SK-N-SH treated with all-trans-retinoic acid at 6 μM for 48 hours (cell line): ENCODE data around the gene ORC4.
"Not testable (repeated sequence)": the region's sequence is repeated elsewhere in the genome, so short reads cannot be mapped to it uniquely, and the experiment has no call there.

Experiments used
- ARNTL ChIP-seq: fragments of 450-650 bp; formaldehyde crosslinking; IDR thresholded peaks from 2 replicates; pipeline ENCODE4 v1.5.0; 2020; ENCODE audit warnings: low read depth, mild to moderate bottlenecking, moderate library complexity, borderline replicate concordance
- BACH2 ChIP-seq: fragments of 250-450 bp; sonication (Bioruptor Pico); IDR thresholded peaks from 2 replicates; pipeline ENCODE4 v1.9.0; 2021; ENCODE audit warnings: mild to moderate bottlenecking, borderline replicate concordance
- CREB5 ChIP-seq: fragments of 250-450 bp; sonication (Bioruptor Pico); IDR thresholded peaks from 2 replicates; pipeline ENCODE4 v1.5.1; 2020; ENCODE audit warnings: low read depth, mild to moderate bottlenecking, moderate library complexity
- CSDC2 ChIP-seq: fragments of 250-450 bp; sonication (Bioruptor Pico); IDR thresholded peaks from 2 replicates; pipeline ENCODE4 v1.5.0; 2020; ENCODE audit warnings: mild to moderate bottlenecking, moderate library complexity
- OSR1 ChIP-seq: fragments of 250-450 bp; sonication (Bioruptor Pico); IDR thresholded peaks from 2 replicates; pipeline ENCODE4 v1.8.0; 2022; ENCODE audit warnings: moderate library complexity, mild to moderate bottlenecking, inconsistent platforms
- PATZ1 ChIP-seq: fragments of 250-450 bp; sonication (Bioruptor Pico); IDR thresholded peaks from 2 replicates; pipeline ENCODE4 v1.8.0; 2020; ENCODE audit warnings: mild to moderate bottlenecking, moderate library complexity, borderline replicate concordance
- POU6F1 ChIP-seq: fragments of 250-450 bp; sonication (Bioruptor Pico); IDR thresholded peaks from 2 replicates; pipeline ENCODE4 v1.8.0; 2021; ENCODE audit warnings: low read depth, mild to moderate bottlenecking, moderate library complexity, borderline replicate concordance
- PPARA ChIP-seq: fragments of 250-450 bp; sonication (Bioruptor Pico); IDR thresholded peaks from 2 replicates; pipeline ENCODE4 v1.5.0; 2020; ENCODE audit warnings: mild to moderate bottlenecking, borderline replicate concordance
- RARB ChIP-seq: fragments of 250-450 bp; sonication (Bioruptor Pico); IDR thresholded peaks from 2 replicates; pipeline ENCODE4 v1.8.0; 2021; ENCODE audit warnings: mild to moderate bottlenecking, moderate library complexity
- TCF4 ChIP-seq: fragments of 250-450 bp; sonication (Bioruptor Pico); IDR thresholded peaks from 2 replicates; pipeline ENCODE4 v1.8.0; 2021; ENCODE audit warnings: mild to moderate bottlenecking, moderate library complexity, borderline replicate concordance
- TOX ChIP-seq: fragments of 250-450 bp; sonication (Bioruptor Pico); IDR thresholded peaks from 2 replicates; pipeline ENCODE4 v1.8.0; 2021; ENCODE audit warnings: mild to moderate bottlenecking, moderate library complexity, borderline replicate concordance
- TSHZ2 ChIP-seq: fragments of 250-450 bp; sonication (Bioruptor Pico); IDR thresholded peaks from 2 replicates; pipeline ENCODE4 v1.5.0; 2020; ENCODE audit warnings: mild to moderate bottlenecking, moderate library complexity
- ZFP30 ChIP-seq: fragments of 450-650 bp; formaldehyde crosslinking; IDR thresholded peaks from 2 replicates; pipeline ENCODE4 v1.5.0; 2022; ENCODE audit warnings: mild to moderate bottlenecking, moderate library complexity
- ZNF565 ChIP-seq: fragments of 450-650 bp; formaldehyde crosslinking; conservative IDR thresholded peaks from 2 replicates; pipeline ENCODE4 v1.5.0; 2020; ENCODE audit warnings: low read depth, mild to moderate bottlenecking, moderate library complexity

GRCh38 chr2:148002420-148002819 is 18.1 kb downstream of the ORC4 start:
- not testable (repeated sequence) for TF ChIP-seq CREB5 (CRISPR knock-in tag); TOX (CRISPR knock-in tag); TCF4; BACH2 (CRISPR knock-in tag); POU6F1; ZNF565 (CRISPR knock-in tag); PATZ1 (CRISPR knock-in tag); ARNTL (CRISPR knock-in tag); TSHZ2 (CRISPR knock-in tag); OSR1 (CRISPR knock-in tag); PPARA (CRISPR knock-in tag); ZFP30 (CRISPR knock-in tag); CSDC2 (CRISPR knock-in tag); RARB (CRISPR knock-in tag)
